ENCODE data around the gene BNIPL. TPM values are rescaled to one million over a fixed set of nuclear protein-coding genes. Genes with fewer than 3 reads are reported as not detected.

Gene BNIPL
- total and polyA plus RNA-seq, 2 of the 13 experiments (the other 11 are each of a cell fraction or from before 2014, with no cell fraction given): 0.40 to 1.1 TPM

DNA sequence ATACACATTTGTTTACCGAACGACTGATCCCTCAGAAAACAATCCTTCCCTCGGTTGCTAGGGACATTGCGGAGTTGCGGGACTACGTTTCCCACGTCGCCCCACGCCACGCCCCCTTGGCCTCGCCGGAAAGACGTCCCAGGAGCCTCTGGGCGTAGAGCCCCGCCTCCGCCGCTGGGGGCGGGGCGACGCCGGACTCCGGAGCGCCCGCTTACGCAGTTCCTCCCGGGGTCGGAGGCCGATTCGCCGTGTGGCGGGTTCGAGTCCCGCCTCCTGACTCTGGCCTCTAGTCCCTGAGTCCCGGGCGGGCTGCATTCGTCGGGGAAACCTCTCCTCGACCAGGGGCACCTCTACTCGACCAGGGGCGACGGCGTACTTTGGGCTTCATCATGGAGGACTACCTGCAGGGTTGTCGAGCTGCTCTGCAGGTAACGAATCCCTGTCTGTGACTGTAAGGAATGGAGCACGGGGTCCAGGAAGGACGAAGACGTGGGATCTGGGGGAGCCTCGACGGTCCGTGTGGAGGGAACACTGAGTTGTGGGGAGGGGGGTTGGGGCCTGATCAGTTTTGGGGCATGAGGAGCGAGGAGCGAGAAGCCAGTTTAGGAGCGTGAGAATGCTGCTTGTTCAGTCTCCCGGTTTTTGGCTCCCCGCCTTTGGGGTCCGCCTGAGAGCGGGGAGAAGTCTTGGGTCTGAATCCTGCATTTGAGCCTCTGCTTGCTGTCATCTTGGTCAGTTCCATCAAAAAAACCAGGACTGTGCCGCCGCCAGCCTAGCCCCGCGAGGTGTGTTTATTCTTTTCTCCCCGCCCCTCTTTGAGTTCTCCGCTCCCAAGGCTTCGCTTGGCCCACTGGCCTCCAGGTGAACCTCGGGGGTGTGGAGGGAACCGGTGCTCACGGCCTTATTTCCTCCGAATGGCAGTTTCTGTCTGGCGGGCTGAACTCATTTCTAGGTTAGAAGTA, 27.9 kb upstream of the BNIPL start, which contains the start of gene PRUNE1 (continued):
- TF ChIP-seq ZNF318 (CRISPR knock-in tag; IDR thresholded peaks at IDR 0.05): no peak
- TF ChIP-seq, protein P1, sequence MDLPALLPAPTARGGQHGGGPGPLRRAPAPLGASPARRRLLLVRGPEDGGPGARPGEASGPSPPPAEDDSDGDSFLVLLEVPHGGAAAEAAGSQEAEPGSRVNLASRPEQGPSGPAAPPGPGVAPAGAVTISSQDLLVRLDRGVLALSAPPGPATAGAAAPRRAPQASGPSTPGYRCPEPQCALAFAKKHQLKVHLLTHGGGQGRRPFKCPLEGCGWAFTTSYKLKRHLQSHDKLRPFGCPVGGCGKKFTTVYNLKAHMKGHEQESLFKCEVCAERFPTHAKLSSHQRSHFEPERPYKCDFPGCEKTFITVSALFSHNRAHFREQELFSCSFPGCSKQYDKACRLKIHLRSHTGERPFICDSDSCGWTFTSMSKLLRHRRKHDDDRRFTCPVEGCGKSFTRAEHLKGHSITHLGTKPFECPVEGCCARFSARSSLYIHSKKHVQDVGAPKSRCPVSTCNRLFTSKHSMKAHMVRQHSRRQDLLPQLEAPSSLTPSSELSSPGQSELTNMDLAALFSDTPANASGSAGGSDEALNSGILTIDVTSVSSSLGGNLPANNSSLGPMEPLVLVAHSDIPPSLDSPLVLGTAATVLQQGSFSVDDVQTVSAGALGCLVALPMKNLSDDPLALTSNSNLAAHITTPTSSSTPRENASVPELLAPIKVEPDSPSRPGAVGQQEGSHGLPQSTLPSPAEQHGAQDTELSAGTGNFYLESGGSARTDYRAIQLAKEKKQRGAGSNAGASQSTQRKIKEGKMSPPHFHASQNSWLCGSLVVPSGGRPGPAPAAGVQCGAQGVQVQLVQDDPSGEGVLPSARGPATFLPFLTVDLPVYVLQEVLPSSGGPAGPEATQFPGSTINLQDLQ (CRISPR knock-in tag; IDR thresholded peaks at IDR 0.05): no peak
- TF ChIP-seq ZNF281 (CRISPR knock-in tag; IDR thresholded peaks at IDR 0.05; ENCODE audit: borderline replicate concordance): no peak
- no peak for TF ChIP-seq CENPX (CRISPR knock-in tag; IDR thresholded peaks at IDR 0.05)
- no peak for TF ChIP-seq NCOA2 (CRISPR knock-in tag; IDR thresholded peaks at IDR 0.05)
- TF ChIP-seq CENPT (CRISPR knock-in tag; IDR thresholded peaks at IDR 0.05; ENCODE audit: low read depth): no peak
- no peak for TF ChIP-seq NFYB (CRISPR knock-in tag; IDR thresholded peaks at IDR 0.05)
- no peak for TF ChIP-seq CHD2 (IDR thresholded peaks at IDR 0.05; ENCODE audit: low read depth, low read length)
- TF ChIP-seq ZBTB26 (CRISPR knock-in tag; IDR thresholded peaks at IDR 0.05; ENCODE audit: borderline replicate concordance): no peak
- no peak for TF ChIP-seq MED8 (CRISPR knock-in tag; IDR thresholded peaks at IDR 0.05; ENCODE audit: insufficient replicate concordance)
